ENCODE data around the gene PBXIP1. TPM values are rescaled to one million over a fixed set of nuclear protein-coding genes. Genes with fewer than 3 reads are reported as not detected.

Gene PBXIP1
- total and polyA plus RNA-seq, 2 of the 13 experiments (the other 11 are each of a cell fraction or from before 2014, with no cell fraction given), result 16.3 to 31.9 TPM

DNA sequence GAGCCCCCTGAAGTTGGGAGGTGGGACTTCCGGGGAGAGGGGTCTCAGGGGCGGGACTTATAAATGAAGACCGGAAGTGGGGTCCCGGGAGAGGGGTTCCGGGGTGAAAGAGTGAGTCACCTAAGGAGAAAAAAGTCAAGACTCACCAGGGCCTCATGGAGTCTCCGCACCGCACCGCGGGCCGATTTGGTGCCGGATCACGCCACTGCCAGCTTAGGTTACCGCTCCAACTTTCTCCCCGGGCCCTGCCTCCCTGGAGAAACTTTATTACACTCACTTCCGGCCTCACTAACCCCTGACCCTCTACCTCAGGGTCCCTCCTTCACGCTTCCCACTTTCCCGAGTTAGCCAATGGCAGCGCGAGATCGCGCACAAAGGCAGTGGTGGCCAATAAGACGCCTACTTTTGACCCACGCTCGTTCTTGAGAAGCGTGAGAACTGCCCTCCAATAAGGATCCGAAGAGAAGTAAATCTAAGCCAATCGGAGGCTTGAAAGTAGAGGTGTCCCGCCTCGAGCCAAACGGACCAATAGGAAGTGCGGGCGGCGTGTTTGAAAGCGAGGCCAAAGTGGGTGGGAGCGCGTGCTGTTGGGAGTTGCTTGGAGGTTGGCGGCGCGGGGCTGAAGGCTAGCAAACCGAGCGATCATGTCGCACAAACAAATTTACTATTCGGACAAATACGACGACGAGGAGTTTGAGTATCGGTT, 18.4 kb upstream of the PBXIP1 start, which contains the start of gene CKS1B (continued):
- TF ChIP-seq, protein P1, sequence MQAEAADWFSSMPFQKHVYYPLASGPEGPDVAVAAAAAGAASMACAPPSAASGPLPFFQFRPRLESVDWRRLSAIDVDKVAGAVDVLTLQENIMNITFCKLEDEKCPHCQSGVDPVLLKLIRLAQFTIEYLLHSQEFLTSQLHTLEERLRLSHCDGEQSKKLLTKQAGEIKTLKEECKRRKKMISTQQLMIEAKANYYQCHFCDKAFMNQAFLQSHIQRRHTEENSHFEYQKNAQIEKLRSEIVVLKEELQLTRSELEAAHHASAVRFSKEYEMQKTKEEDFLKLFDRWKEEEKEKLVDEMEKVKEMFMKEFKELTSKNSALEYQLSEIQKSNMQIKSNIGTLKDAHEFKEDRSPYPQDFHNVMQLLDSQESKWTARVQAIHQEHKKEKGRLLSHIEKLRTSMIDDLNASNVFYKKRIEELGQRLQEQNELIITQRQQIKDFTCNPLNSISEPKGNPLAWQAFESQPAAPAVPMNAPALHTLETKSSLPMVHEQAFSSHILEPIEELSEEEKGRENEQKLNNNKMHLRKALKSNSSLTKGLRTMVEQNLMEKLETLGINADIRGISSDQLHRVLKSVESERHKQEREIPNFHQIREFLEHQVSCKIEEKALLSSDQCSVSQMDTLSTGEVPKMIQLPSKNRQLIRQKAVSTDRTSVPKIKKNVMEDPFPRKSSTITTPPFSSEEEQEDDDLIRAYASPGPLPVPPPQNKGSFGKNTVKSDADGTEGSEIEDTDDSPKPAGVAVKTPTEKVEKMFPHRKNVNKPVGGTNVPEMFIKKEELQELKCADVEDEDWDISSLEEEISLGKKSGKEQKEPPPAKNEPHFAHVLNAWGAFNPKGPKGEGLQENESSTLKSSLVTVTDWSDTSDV (CRISPR knock-in tag; IDR thresholded peaks at IDR 0.05), result no peak
- peak; percentile 61 for TF ChIP-seq RBM39 (IDR thresholded peaks at IDR 0.05; ENCODE audit: low read depth, low read length, poor library complexity, severe bottlenecking)
- TF ChIP-seq ZNF737 (CRISPR knock-in tag; IDR thresholded peaks at IDR 0.05; ENCODE audit: borderline replicate concordance), result no peak
- TF ChIP-seq ZFP90 (CRISPR knock-in tag; IDR thresholded peaks at IDR 0.05; ENCODE audit: borderline replicate concordance), result peak; percentile 3; the same call in 1 of the 2 replicates
- TF ChIP-seq CHD2 (IDR thresholded peaks at IDR 0.05; ENCODE audit: low read depth, low read length), result peak; percentile 83
- no peak; the same call in 1 of the 2 replicates for TF ChIP-seq MZF1 (CRISPR knock-in tag; IDR thresholded peaks at IDR 0.05; ENCODE audit: borderline replicate concordance)
- peak; percentile 27; the same call in 1 of the 2 replicates for TF ChIP-seq ZNF749 (CRISPR knock-in tag; IDR thresholded peaks at IDR 0.05; ENCODE audit: borderline replicate concordance)
- TF ChIP-seq, protein P2, sequence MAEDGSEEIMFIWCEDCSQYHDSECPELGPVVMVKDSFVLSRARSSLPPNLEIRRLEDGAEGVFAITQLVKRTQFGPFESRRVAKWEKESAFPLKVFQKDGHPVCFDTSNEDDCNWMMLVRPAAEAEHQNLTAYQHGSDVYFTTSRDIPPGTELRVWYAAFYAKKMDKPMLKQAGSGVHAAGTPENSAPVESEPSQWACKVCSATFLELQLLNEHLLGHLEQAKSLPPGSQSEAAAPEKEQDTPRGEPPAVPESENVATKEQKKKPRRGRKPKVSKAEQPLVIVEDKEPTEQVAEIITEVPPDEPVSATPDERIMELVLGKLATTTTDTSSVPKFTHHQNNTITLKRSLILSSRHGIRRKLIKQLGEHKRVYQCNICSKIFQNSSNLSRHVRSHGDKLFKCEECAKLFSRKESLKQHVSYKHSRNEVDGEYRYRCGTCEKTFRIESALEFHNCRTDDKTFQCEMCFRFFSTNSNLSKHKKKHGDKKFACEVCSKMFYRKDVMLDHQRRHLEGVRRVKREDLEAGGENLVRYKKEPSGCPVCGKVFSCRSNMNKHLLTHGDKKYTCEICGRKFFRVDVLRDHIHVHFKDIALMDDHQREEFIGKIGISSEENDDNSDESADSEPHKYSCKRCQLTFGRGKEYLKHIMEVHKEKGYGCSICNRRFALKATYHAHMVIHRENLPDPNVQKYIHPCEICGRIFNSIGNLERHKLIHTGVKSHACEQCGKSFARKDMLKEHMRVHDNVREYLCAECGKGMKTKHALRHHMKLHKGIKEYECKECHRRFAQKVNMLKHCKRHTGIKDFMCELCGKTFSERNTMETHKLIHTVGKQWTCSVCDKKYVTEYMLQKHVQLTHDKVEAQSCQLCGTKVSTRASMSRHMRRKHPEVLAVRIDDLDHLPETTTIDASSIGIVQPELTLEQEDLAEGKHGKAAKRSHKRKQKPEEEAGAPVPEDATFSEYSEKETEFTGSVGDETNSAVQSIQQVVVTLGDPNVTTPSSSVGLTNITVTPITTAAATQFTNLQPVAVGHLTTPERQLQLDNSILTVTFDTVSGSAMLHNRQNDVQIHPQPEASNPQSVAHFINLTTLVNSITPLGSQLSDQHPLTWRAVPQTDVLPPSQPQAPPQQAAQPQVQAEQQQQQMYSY (CRISPR knock-in tag; IDR thresholded peaks at IDR 0.05), result peak; percentile 19; the same call in 1 of the 2 replicates
- TF ChIP-seq ZNF720 (CRISPR knock-in tag; IDR thresholded peaks at IDR 0.05), result no peak
- TF ChIP-seq TBX3 (IDR thresholded peaks at IDR 0.05; ENCODE audit: borderline replicate concordance), result peak; percentile 56; the same call in 1 of the 2 replicates
- peak; percentile 52 for TF ChIP-seq ZFX (CRISPR knock-in tag; IDR thresholded peaks at IDR 0.05; ENCODE audit: low read depth)
- TF ChIP-seq ZNF124 (CRISPR knock-in tag; IDR thresholded peaks at IDR 0.05), result no peak
- TF ChIP-seq ZNF292 (CRISPR knock-in tag; IDR thresholded peaks at IDR 0.05; ENCODE audit: borderline replicate concordance, low read depth), result no peak
- TF ChIP-seq WIZ (CRISPR knock-in tag; IDR thresholded peaks at IDR 0.05), result no peak
- peak; percentile 10; the same call in 1 of the 2 replicates for TF ChIP-seq MED13 (CRISPR knock-in tag; IDR thresholded peaks at IDR 0.05)
- TF ChIP-seq SUZ12 (IDR thresholded peaks at IDR 0.05; ENCODE audit: low read depth, low read length), result no peak
- TF ChIP-seq, protein P3, sequence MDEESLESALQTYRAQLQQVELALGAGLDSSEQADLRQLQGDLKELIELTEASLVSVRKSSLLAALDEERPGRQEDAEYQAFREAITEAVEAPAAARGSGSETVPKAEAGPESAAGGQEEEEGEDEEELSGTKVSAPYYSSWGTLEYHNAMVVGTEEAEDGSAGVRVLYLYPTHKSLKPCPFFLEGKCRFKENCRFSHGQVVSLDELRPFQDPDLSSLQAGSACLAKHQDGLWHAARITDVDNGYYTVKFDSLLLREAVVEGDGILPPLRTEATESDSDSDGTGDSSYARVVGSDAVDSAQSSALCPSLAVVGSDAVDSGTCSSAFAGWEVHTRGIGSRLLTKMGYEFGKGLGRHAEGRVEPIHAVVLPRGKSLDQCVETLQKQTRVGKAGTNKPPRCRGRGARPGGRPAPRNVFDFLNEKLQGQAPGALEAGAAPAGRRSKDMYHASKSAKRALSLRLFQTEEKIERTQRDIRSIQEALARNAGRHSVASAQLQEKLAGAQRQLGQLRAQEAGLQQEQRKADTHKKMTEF (CRISPR knock-in tag; IDR thresholded peaks at IDR 0.05), result peak; percentile 80
- TF ChIP-seq CHD4 (IDR thresholded peaks at IDR 0.05; ENCODE audit: borderline replicate concordance, low read length), result no peak; the same call in 1 of the 2 replicates
- peak; percentile 36 for TF ChIP-seq PTBP1 (IDR thresholded peaks at IDR 0.05; ENCODE audit: low read depth, low read length, poor library complexity, severe bottlenecking)
- TF ChIP-seq, protein P4, sequence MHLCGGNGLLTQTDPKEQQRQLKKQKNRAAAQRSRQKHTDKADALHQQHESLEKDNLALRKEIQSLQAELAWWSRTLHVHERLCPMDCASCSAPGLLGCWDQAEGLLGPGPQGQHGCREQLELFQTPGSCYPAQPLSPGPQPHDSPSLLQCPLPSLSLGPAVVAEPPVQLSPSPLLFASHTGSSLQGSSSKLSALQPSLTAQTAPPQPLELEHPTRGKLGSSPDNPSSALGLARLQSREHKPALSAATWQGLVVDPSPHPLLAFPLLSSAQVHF (CRISPR knock-in tag; IDR thresholded peaks at IDR 0.05), result peak; percentile 61; the same call in 1 of the 2 replicates
- TF ChIP-seq SNRNP70 (IDR thresholded peaks at IDR 0.05; ENCODE audit: low read depth, low read length), result no peak
